ENCODE results near the gene NT5M.

DNA sequence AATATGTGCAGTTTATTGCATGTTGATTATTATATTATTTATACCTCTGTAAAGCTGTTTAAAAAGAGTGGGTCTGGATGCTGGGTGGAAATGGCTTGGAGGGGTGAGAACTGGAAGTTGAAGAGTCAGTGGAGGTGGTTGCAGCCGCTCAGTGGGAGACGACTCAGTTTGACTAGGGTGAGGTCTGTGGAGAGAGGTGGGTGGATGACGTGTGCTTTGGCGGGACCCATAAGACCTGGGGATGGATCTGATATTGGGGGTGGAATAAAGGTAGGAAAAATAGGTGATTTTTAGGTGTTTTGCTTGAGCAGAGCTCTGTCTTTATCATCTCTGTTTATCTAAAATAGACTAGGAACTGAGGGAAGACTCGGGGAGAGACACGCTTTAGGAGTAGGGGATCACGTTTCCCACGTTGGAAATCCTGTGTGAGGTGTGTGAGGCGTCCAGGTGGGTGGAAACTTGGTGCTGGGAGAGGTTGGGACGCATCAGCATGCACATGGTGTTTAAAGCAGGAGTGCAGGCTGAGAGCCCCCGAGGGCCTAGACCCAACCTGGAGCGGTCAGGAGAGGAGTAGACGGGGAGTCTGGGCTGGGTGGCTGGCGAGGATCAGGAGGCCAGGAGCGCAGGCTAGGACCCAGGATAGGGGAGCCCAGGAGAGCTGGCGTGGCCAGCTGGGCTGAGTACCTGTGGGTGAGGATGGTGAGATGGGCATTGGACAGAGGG, 17.2 kb downstream of the NT5M start:
- TF ChIP-seq RAD21 (IDR thresholded peaks at IDR 0.05; ENCODE audit: low read depth), result no peak
- TF ChIP-seq, protein P1, sequence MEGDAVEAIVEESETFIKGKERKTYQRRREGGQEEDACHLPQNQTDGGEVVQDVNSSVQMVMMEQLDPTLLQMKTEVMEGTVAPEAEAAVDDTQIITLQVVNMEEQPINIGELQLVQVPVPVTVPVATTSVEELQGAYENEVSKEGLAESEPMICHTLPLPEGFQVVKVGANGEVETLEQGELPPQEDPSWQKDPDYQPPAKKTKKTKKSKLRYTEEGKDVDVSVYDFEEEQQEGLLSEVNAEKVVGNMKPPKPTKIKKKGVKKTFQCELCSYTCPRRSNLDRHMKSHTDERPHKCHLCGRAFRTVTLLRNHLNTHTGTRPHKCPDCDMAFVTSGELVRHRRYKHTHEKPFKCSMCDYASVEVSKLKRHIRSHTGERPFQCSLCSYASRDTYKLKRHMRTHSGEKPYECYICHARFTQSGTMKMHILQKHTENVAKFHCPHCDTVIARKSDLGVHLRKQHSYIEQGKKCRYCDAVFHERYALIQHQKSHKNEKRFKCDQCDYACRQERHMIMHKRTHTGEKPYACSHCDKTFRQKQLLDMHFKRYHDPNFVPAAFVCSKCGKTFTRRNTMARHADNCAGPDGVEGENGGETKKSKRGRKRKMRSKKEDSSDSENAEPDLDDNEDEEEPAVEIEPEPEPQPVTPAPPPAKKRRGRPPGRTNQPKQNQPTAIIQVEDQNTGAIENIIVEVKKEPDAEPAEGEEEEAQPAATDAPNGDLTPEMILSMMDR (IDR thresholded peaks at IDR 0.05 in 2 of 3, conservative IDR thresholded peaks at IDR 0.05 in 1 of 3; ENCODE audit: borderline replicate concordance in 1 of 3, insufficient read depth in 1 of 3, low read depth in 2 of 3, low read length in 2 of 3), result no peak
- TF ChIP-seq POLR2AphosphoS5 (IDR thresholded peaks at IDR 0.05; ENCODE audit: low read depth, low read length), result no peak
- TF ChIP-seq TCF7L2 (IDR thresholded peaks at IDR 0.05; ENCODE audit: borderline replicate concordance, extremely low read depth, insufficient read depth, insufficient read length), result no peak
- no peak for TF ChIP-seq POLR2A (IDR thresholded peaks at IDR 0.05; ENCODE audit: borderline replicate concordance, extremely low read depth, insufficient read depth, insufficient read length)
- TF ChIP-seq, protein P2, sequence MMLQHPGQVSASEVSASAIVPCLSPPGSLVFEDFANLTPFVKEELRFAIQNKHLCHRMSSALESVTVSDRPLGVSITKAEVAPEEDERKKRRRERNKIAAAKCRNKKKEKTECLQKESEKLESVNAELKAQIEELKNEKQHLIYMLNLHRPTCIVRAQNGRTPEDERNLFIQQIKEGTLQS (IDR thresholded peaks at IDR 0.05), result no peak
- no peak for TF ChIP-seq JUND (IDR thresholded peaks at IDR 0.05)
- no peak for TF ChIP-seq SIN3A (IDR thresholded peaks at IDR 0.05; ENCODE audit: low read depth)
- TF ChIP-seq FOSL1 (IDR thresholded peaks at IDR 0.05; ENCODE audit: low read depth), result no peak
- TF ChIP-seq SP1 (IDR thresholded peaks at IDR 0.05; ENCODE audit: low read depth), result no peak
- TF ChIP-seq, protein P3, sequence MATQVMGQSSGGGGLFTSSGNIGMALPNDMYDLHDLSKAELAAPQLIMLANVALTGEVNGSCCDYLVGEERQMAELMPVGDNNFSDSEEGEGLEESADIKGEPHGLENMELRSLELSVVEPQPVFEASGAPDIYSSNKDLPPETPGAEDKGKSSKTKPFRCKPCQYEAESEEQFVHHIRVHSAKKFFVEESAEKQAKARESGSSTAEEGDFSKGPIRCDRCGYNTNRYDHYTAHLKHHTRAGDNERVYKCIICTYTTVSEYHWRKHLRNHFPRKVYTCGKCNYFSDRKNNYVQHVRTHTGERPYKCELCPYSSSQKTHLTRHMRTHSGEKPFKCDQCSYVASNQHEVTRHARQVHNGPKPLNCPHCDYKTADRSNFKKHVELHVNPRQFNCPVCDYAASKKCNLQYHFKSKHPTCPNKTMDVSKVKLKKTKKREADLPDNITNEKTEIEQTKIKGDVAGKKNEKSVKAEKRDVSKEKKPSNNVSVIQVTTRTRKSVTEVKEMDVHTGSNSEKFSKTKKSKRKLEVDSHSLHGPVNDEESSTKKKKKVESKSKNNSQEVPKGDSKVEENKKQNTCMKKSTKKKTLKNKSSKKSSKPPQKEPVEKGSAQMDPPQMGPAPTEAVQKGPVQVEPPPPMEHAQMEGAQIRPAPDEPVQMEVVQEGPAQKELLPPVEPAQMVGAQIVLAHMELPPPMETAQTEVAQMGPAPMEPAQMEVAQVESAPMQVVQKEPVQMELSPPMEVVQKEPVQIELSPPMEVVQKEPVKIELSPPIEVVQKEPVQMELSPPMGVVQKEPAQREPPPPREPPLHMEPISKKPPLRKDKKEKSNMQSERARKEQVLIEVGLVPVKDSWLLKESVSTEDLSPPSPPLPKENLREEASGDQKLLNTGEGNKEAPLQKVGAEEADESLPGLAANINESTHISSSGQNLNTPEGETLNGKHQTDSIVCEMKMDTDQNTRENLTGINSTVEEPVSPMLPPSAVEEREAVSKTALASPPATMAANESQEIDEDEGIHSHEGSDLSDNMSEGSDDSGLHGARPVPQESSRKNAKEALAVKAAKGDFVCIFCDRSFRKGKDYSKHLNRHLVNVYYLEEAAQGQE (IDR thresholded peaks at IDR 0.05; ENCODE audit: low read depth), result no peak
- no peak for TF ChIP-seq ELF1 (IDR thresholded peaks at IDR 0.05; ENCODE audit: borderline replicate concordance, low read depth)
- no peak for TF ChIP-seq EZH2phosphoT487 (IDR thresholded peaks at IDR 0.05; ENCODE audit: borderline replicate concordance)
- no peak for TF ChIP-seq ZFX (IDR thresholded peaks at IDR 0.05)
